Caco-2 (cell line): Measurements from ENCODE around the gene PEX14. TPM values are rescaled to one million over a fixed set of nuclear protein-coding genes. Genes with fewer than 3 reads are reported as not detected.

Experiments
- BruUV-seq: library from RNA; stranded (reverse); fragments of 400-500 nt; replicated peaks from 2 replicates; lab custom pipeline; 2021; lab: Mats Ljungman, UMichigan
- CTCF ChIA-PET: fragments of 300-600 bp; sonication (Branson Sonifier 250); formaldehyde crosslinking; loops from one replicate; lab custom pipeline; 2022; ENCODE audit warnings: antibody characterized with exemption; lab: Charles Lee
- POLR2A ChIA-PET: fragments of 300-600 bp; sonication (Branson Sonifier 250); formaldehyde crosslinking; loops from one replicate; lab custom pipeline; 2022; ENCODE audit warnings: antibody characterized with exemption; lab: Charles Lee
- DNase-seq, 2 experiments: peaks; one replicate each; pipeline versions ENCODE4 v3.0.0 to v3.0.0-alpha.2; 2020 to 2022
- H3K27me3 ChIP-seq: replicated peaks from 2 replicates; pipeline ENCODE4 v1.6.0; 2011; ENCODE audit warnings: low read length; ENCODE audit not compliant: control insufficient read depth, insufficient read depth
- H3K36me3 ChIP-seq: 2 replicates; pipeline ENCODE4 v1.5.1; 2011; ENCODE audit warnings: low read length; ENCODE audit not compliant: control insufficient read depth, insufficient read depth
- H3K4me1 ChIP-seq: fragments of 250-450 bp; sonication (Bioruptor Pico); 2 replicates; pipeline ENCODE4 v1.5.1; 2020; ENCODE audit warnings: mild to moderate bottlenecking
- H3K4me3 ChIP-seq: 2 replicates; pipeline ENCODE4 v1.5.1; 2011; ENCODE audit warnings: low read depth, mild to moderate bottlenecking, control low read depth, low read length
- H3K9me3 ChIP-seq: fragments of 250-450 bp; sonication (Bioruptor Pico); 2 replicates; pipeline ENCODE4 v1.5.1; 2020; ENCODE audit warnings: mild to moderate bottlenecking, moderate library complexity
- H3K27ac Mint-ChIP-seq: one replicate; pipeline ENCODE4 v1.8.0; 2022; ENCODE audit warnings: mixed read lengths; ENCODE audit not compliant: unreplicated experiment
- H3K27me3 Mint-ChIP-seq: one replicate; pipeline ENCODE4 v1.8.0; 2022; ENCODE audit warnings: mixed read lengths; ENCODE audit not compliant: insufficient read depth, unreplicated experiment
- H3K36me3 Mint-ChIP-seq: one replicate; pipeline ENCODE4 v1.8.0; 2022; ENCODE audit warnings: mild to moderate bottlenecking, mixed read lengths; ENCODE audit not compliant: insufficient read depth, unreplicated experiment
- H3K4me1 Mint-ChIP-seq: one replicate; pipeline ENCODE4 v1.8.0; 2022; ENCODE audit warnings: low read depth, mixed read lengths; ENCODE audit not compliant: unreplicated experiment
- H3K4me3 Mint-ChIP-seq: one replicate; pipeline ENCODE4 v1.8.0; 2022; ENCODE audit warnings: mild to moderate bottlenecking, moderate library complexity, mixed read lengths; ENCODE audit not compliant: unreplicated experiment
- H3K9me3 Mint-ChIP-seq: one replicate; pipeline ENCODE4 v1.8.0; 2022; ENCODE audit warnings: mixed read lengths; ENCODE audit not compliant: unreplicated experiment
- intact Hi-C: fragments of 100-400 bp; cut with micrococcal nuclease; formaldehyde crosslinking; loops from one replicate; pipeline ENCODE4 v1.10.0; 2022; ENCODE audit not compliant: unreplicated experiment
- total RNA-seq: library from RNA; stranded (reverse); gene quantifications from 2 replicates; pipeline ENCODE4 v1.2.3, GENCODE V29; 2022
- TF ChIP-seq, protein P1 (sequence below), 2 experiments: fragments of 200-600 bp in 1 of 2; IDR thresholded peaks; 1 replicate in 1 of 2; 2 replicates in 1 of 2; pipeline versions ENCODE4 v1.5.1 to v1.8.0; 2011 to 2022; ENCODE audit warnings: antibody characterized with exemption in 1 of 2, control low read depth in 1 of 2, inconsistent platforms in 1 of 2, low read depth in 1 of 2, low read length in 1 of 2, mild to moderate bottlenecking in 1 of 2, moderate library complexity in 1 of 2; ENCODE audit not compliant: insufficient read depth in 1 of 2, severe bottlenecking in 1 of 2, unreplicated experiment in 1 of 2

Gene PEX14
- total RNA-seq, 1 experiment from 2014 or later: 22.2 TPM

DNA sequence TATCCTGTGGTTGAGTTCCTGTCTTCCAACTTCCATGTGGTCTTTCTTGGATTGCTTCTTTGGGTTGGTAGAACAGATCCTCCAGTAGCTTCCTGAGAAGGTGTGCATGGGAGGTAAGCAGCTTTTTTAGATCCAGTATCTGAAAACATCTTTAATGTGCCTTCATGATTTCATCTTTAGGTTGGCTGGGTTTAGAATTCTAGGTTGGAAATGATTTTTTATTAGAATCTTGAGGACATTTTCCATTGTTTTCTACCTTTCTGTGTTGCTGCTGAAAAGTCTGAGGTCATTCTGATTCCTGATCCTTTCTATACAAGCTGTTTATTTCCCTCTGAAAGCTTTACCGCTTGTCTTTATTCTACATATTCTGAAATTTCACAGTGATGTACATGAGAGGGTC is 94.8 kb downstream of the PEX14 start:
- H3K4me1 ChIP-seq: no peaks in the 10 kb centered on the region
- DNase-seq: no peak
- no TSS peak for BruUV-seq
- no peak overlapping the region for H3K4me3 ChIP-seq
- ChIA-PET POLR2A (no interaction called here), CTCF (no interaction called here)
- intact Hi-C loops: no loop called here
- Mint-ChIP-seq H3K27me3 (no peaks in the 10 kb centered on the region), H3K36me3 (peaks cover 6% of the 10 kb centered on the region), H3K4me3 (no peak overlapping the region), H3K9me3 (peaks cover under 1% of the 10 kb centered on the region), H3K27ac (no peak overlapping the region), H3K4me1 (no peaks in the 10 kb centered on the region)
- TF ChIP-seq, protein P1, sequence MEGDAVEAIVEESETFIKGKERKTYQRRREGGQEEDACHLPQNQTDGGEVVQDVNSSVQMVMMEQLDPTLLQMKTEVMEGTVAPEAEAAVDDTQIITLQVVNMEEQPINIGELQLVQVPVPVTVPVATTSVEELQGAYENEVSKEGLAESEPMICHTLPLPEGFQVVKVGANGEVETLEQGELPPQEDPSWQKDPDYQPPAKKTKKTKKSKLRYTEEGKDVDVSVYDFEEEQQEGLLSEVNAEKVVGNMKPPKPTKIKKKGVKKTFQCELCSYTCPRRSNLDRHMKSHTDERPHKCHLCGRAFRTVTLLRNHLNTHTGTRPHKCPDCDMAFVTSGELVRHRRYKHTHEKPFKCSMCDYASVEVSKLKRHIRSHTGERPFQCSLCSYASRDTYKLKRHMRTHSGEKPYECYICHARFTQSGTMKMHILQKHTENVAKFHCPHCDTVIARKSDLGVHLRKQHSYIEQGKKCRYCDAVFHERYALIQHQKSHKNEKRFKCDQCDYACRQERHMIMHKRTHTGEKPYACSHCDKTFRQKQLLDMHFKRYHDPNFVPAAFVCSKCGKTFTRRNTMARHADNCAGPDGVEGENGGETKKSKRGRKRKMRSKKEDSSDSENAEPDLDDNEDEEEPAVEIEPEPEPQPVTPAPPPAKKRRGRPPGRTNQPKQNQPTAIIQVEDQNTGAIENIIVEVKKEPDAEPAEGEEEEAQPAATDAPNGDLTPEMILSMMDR (IDR thresholded peaks at IDR 0.05; ENCODE audit: insufficient read depth in 1 of 2, low read depth in 1 of 2, low read length in 1 of 2, severe bottlenecking in 1 of 2, unreplicated experiment in 1 of 2): no peak
- H3K36me3 ChIP-seq: no peaks in the 10 kb centered on the region
- no peaks in the 10 kb centered on the region for H3K9me3 ChIP-seq
- no peaks in the 10 kb centered on the region for H3K27me3 ChIP-seq

DNA sequence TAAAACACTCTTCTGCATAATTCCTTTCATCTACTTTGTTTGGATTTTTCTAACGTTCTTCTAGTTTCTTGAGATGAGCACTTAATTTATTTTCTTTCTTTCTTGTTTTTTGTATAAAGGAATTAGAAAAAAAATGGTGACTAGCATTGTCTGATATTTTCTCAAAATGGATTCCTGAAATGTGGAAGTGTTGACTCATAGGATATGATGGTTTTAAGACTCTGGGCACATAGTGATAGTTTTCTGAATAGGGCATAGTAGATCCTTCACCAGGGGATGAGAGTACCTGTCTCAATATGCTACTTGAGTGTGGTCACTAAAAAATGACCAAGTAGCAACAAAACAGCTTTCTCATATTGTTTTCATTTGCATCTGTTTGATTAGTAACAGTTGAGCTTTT is 100.9 kb downstream of the PEX14 start:
- DNase-seq: no peak
- BruUV-seq: no TSS peak
- ChIA-PET CTCF (interaction anchor here (0.6 kb wide), 1 partner anchor 22 kb away, joined by 3 read pairs; no protein-coding TSS in a partner anchor), POLR2A (no interaction called here)
- Histone ChIP-seq H3K4me3 (no peak overlapping the region), H3K9me3 (no peaks in the 10 kb centered on the region), H3K27me3 (no peaks in the 10 kb centered on the region), H3K4me1 (peaks cover 9% of the 10 kb centered on the region), H3K36me3 (no peaks in the 10 kb centered on the region)
- intact Hi-C loops: no loop called here
- H3K4me1 Mint-ChIP-seq: peaks cover 11% of the 10 kb centered on the region
- peaks cover 6% of the 10 kb centered on the region for H3K36me3 Mint-ChIP-seq
- H3K27me3 Mint-ChIP-seq: no peaks in the 10 kb centered on the region
- no peaks in the 10 kb centered on the region for H3K9me3 Mint-ChIP-seq
- TF ChIP-seq, protein P1 (IDR thresholded peaks at IDR 0.05; ENCODE audit: insufficient read depth in 1 of 2, low read depth in 1 of 2, low read length in 1 of 2, severe bottlenecking in 1 of 2, unreplicated experiment in 1 of 2): no peak
- H3K4me3 Mint-ChIP-seq: no peak overlapping the region
- H3K27ac Mint-ChIP-seq: no peak overlapping the region

DNA sequence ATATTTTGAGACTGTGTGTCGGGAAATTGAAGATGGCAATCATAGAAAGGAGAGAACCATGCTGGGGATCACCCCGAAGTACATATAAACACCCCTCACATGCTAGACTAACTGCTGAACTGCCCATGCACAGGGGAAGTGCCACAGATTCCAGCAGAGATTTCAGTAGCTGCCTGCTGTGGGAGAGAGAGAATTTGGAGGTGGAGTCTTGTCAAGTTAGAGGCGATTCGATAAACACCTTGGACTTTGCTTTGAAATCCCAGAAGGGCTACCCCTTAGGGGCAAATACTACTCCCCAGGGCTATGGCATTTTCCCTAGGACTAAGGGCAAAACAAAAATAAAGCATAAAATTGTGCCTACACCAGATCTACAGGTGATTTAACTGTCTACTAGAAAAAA is 103.3 kb downstream of the PEX14 start:
- H3K27ac Mint-ChIP-seq: no peak overlapping the region
- no peaks in the 10 kb centered on the region for H3K9me3 ChIP-seq
- TF ChIP-seq, protein P1 (IDR thresholded peaks at IDR 0.05; ENCODE audit: insufficient read depth in 1 of 2, low read depth in 1 of 2, low read length in 1 of 2, severe bottlenecking in 1 of 2, unreplicated experiment in 1 of 2): no peak
- no peaks in the 10 kb centered on the region for H3K27me3 ChIP-seq
- intact Hi-C loops: loop anchor here (2.0 kb wide), 1 partner anchor 21 kb away; no protein-coding TSS in a partner anchor
- POLR2A ChIA-PET: no interaction called here
- H3K4me3 Mint-ChIP-seq: no peak overlapping the region
- no peak for DNase-seq
- no peaks in the 10 kb centered on the region for H3K27me3 Mint-ChIP-seq
- H3K9me3 Mint-ChIP-seq: no peaks in the 10 kb centered on the region
- H3K4me1 Mint-ChIP-seq: peaks cover 11% of the 10 kb centered on the region
- no peaks in the 10 kb centered on the region for H3K36me3 ChIP-seq
- H3K4me3 ChIP-seq: no peak overlapping the region
- no peaks in the 10 kb centered on the region for H3K36me3 Mint-ChIP-seq
- peaks cover 9% of the 10 kb centered on the region for H3K4me1 ChIP-seq
- CTCF ChIA-PET: no interaction called here
- BruUV-seq: no TSS peak
